WERI-Rb-1 (cell line): Measurements from ENCODE around the gene CKB.
A peak's percentile ranks its signal among the peaks of the same experiment; 100 is the strongest.

Experiments
- DNase-seq: peaks from one replicate; pipeline ENCODE4 v3.0.0-alpha.2; 2020
- H3K27ac ChIP-seq: fragments of 250-450 bp; sonication (Bioruptor Pico); 2 replicates; pipeline ENCODE4 v1.5.1; 2020; ENCODE audit warnings: mild to moderate bottlenecking, moderate library complexity
- H3K27me3 ChIP-seq: fragments of 250-450 bp; sonication (Bioruptor Pico); 2 replicates; pipeline ENCODE4 v1.5.1; 2021; ENCODE audit warnings: mild to moderate bottlenecking, low read depth, moderate library complexity; ENCODE audit not compliant: insufficient read depth, severe bottlenecking
- H3K36me3 ChIP-seq: fragments of 250-450 bp; sonication (Bioruptor Pico); 2 replicates; pipeline ENCODE4 v1.5.1; 2020; ENCODE audit warnings: mild to moderate bottlenecking, moderate library complexity
- H3K4me3 ChIP-seq: 2 replicates; pipeline ENCODE4 v1.5.1; 2011; ENCODE audit warnings: low read depth, mild to moderate bottlenecking, control low read depth, low read length
- H3K9me3 ChIP-seq: fragments of 250-450 bp; sonication (Bioruptor Pico); 2 replicates; pipeline ENCODE4 v1.5.1; 2021; ENCODE audit warnings: mild to moderate bottlenecking, moderate library complexity; ENCODE audit not compliant: severe bottlenecking
- CTCF ChIP-seq: IDR thresholded peaks from 2 replicates; pipeline ENCODE4 v1.5.1; 2011; ENCODE audit warnings: low read depth, mild to moderate bottlenecking, control low read depth, inconsistent platforms, low read length

The CKB gene

DNA sequence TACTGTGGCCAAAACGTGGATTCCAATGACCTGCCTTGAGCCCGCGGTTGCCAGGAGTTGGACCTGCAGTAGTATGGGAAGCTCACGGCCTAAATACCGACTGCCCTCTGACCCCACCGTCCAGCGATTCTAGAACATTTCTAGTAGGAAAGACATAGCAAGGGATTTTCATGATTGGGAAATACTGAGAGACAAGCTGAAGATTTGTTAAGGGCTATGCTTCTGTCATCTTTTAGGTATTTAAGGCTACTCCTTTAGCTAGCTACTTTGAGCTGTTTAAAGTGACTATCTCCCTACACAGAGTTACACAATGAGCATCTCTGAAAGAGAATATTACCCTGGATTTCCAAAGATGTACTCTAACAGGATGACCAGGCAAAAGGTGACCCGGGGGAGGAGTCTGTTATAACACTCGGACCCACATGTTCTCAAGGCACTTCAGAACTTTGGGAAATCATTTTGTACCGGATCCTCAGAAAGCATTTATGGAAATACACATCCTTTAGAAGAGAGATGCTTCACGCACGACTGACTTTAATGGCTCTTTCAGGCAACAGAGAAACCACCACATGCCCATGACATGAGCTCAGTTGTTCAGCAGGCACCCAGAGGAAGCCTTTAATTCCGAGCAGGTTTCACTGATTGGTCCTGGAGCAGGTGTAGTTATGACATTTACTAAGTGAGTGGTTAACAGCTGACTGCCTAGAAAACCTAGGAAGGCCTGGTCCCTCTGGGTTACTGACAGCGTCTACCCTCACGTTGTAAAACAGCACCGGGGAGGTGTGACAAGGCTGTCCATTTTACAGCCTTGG is 35.6 kb upstream of the CKB start:
- TF ChIP-seq CTCF: no peak
- DNase-seq: no peak
- H3K9me3 ChIP-seq: no peaks in the 10 kb centered on the region
- peak overlapping the region; percentile 83 for H3K27ac ChIP-seq
- H3K36me3 ChIP-seq: peaks cover 39% of the 10 kb centered on the region
- H3K4me3 ChIP-seq: no peak overlapping the region
- no peaks in the 10 kb centered on the region for H3K27me3 ChIP-seq

GRCh38 chr14:103556946-103557758 is 34.5 kb upstream of the CKB start:
- peak; percentile 57 for DNase-seq
- no peaks in the 10 kb centered on the region for H3K9me3 ChIP-seq
- TF ChIP-seq CTCF: no peak
- peak overlapping the region; percentile 83 for H3K27ac ChIP-seq
- peak overlapping the region; percentile 28 for H3K4me3 ChIP-seq
- H3K27me3 ChIP-seq: no peaks in the 10 kb centered on the region
- peaks cover 39% of the 10 kb centered on the region for H3K36me3 ChIP-seq

DNA sequence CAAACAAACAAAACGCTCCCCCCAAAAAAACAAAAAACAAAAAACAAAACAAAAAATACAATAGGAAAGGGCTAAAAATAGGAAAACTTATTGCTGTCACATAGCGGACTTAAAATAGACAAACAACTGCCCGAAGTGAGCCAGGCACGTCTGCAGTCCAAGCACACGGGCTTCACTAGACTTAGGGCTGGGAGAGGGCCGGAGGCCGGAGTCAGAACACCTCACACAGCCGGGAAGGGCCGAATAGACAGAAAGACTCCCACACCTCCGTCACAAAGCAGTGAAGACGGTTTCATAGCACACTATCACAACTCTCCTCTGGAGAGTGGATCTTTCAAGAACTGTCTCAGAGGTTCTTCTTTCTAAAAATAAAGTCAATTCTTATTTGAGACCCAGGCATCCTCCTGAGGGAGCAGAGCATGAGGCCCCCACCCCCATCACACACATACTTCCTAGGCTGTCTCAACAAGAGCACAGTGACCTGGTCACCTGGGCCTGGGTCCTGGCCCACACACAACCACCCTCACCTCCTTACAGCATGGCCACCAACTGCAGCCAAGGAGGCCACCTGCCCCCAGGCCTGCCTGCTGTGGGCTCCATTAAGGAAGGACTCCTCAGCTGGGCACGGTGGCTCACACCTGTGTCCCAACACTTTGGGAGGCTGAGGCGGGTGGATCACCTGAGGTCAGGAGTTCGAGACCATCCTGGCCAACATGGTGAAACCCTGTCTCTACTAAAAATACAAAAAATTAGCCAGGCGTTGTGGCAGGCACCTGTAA is 33.1 kb upstream of the CKB start:
- Histone ChIP-seq H3K36me3 (peaks cover 35% of the 10 kb centered on the region), H3K27ac (no peak overlapping the region), H3K9me3 (no peaks in the 10 kb centered on the region), H3K4me3 (no peak overlapping the region), H3K27me3 (no peaks in the 10 kb centered on the region)
- no peak for DNase-seq
- no peak for TF ChIP-seq CTCF

DNA sequence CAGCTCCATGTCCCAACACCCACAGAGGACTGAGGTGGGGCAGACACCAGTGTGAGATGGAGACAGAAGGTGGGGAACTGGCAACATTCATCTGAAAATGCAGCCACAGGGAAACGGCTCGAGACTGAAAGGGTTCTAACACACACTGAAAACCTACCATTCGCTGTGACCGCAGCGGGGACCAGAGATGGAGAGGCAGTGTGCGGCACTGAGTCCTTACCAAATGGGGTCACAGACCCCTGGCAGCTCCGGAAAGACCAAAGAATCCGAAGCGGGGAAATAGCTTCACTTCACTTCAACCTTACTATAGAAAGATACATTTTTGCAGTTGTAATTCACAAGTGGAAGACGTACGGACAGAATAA is 30.2 kb upstream of the CKB start:
- Histone ChIP-seq H3K27ac (no peak overlapping the region), H3K27me3 (no peaks in the 10 kb centered on the region), H3K4me3 (no peak overlapping the region), H3K36me3 (peaks cover 9% of the 10 kb centered on the region), H3K9me3 (no peaks in the 10 kb centered on the region)
- DNase-seq: no peak
- no peak for TF ChIP-seq CTCF

GRCh38 chr14:103552011-103552845 is 29.6 kb upstream of the CKB start:
- TF ChIP-seq CTCF: no peak
- Histone ChIP-seq H3K27ac (no peak overlapping the region), H3K4me3 (no peak overlapping the region)

More at GRCh38 chr14:103552011-103552845, 29.6 kb upstream of the CKB start:
- Histone ChIP-seq H3K9me3 (no peaks in the 10 kb centered on the region), H3K36me3 (peaks cover 4% of the 10 kb centered on the region; the same call in 1 of the 2 replicates), H3K27me3 (no peaks in the 10 kb centered on the region)
- no peak for DNase-seq
